Measurements from ENCODE around the gene COL6A2.
"Not testable (repeated sequence)": the region's sequence is repeated elsewhere in the genome, so short reads cannot be mapped to it uniquely, and the experiment has no call there.

The COL6A2 gene

GRCh38 chr21:46156678-46157077 is 58.8 kb downstream of the COL6A2 start:
- no peak for DNase-seq (ENCODE audit: low read depth in 3 of 3)

DNA sequence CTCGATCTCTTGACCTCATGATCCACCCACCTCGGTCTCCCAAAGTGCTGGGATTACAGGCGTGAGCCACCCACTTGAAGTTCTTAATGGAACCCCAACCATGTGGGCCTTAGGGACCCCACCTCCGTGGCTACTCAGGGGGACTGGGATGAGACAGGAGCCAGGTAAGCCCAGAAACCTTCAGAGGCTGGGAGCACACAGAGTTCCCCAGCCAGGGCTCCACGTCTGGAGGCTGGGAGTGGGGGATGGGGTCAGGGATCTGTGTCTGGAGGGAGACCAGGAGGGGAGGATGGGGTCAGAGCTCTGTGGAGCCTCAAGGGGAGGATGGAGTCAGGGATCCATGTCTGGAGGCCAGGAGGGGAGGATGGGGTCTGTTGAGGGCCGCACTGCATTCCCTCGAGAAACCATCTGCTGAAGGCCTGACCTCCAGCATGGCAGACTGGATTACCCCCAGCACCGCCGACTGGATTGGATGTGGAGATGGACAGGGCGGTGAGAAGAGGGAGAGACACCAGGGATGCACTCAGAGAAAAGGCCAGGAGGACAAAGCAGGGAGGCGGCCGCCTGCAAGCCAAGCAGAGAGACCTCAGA is 59.6 kb downstream of the COL6A2 start:
- DNase-seq (ENCODE audit: low read depth in 3 of 3): no peak

- DNase-seq (ENCODE audit: low read depth in 3 of 3): no peak
These were observed 60.1 kb downstream of the COL6A2 start for GRCh38 chr21:46157987-46158451.

DNA sequence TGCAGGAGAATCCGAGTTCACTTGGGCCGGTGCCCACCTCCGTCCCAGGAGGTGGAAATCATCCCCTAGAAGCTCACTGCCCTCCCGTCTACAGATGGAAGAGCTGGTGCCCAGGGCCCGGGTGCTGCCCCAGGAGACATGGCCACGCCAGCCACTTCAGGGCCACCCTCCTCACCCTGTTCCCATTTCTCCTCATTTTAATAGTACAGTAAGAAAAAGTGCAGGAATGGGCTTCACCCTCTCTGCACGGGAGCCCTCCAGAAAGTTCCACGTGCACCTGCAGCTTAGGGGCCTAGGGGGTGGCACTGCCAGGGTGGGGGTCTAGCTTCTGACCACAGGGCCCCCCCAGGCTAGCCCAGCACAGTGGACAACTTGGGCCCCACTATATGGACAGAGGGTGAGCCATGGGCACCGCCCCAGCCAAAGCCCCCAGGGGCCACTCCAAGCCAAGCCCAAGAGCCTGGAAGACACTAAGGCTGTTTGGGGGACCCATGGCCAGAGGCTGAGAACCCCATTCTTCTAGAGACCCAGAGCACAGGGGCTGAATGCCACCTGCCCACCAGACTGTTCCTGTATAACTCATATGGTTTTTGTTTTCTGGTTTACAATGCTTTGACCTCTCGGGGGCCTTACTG is 60.9 kb downstream of the COL6A2 start:
- DNase-seq (ENCODE audit: low read depth in 3 of 3): no peak

- DNase-seq (ENCODE audit: low read depth in 3 of 3): no peak
These were observed 61.5 kb downstream of the COL6A2 start for GRCh38 chr21:46159390-46159789.

GRCh38 chr21:46159841-46160656 is 62.1 kb downstream of the COL6A2 start:
- no peak for DNase-seq (ENCODE audit: low read depth in 3 of 3)

GRCh38 chr21:46160657-46160906 is 62.7 kb downstream of the COL6A2 start:
- no peak for DNase-seq (ENCODE audit: low read depth in 3 of 3)

- DNase-seq (ENCODE audit: low read depth in 3 of 3): no peak
These were observed 63.2 kb downstream of the COL6A2 start for GRCh38 chr21:46160907-46161632.

DNA sequence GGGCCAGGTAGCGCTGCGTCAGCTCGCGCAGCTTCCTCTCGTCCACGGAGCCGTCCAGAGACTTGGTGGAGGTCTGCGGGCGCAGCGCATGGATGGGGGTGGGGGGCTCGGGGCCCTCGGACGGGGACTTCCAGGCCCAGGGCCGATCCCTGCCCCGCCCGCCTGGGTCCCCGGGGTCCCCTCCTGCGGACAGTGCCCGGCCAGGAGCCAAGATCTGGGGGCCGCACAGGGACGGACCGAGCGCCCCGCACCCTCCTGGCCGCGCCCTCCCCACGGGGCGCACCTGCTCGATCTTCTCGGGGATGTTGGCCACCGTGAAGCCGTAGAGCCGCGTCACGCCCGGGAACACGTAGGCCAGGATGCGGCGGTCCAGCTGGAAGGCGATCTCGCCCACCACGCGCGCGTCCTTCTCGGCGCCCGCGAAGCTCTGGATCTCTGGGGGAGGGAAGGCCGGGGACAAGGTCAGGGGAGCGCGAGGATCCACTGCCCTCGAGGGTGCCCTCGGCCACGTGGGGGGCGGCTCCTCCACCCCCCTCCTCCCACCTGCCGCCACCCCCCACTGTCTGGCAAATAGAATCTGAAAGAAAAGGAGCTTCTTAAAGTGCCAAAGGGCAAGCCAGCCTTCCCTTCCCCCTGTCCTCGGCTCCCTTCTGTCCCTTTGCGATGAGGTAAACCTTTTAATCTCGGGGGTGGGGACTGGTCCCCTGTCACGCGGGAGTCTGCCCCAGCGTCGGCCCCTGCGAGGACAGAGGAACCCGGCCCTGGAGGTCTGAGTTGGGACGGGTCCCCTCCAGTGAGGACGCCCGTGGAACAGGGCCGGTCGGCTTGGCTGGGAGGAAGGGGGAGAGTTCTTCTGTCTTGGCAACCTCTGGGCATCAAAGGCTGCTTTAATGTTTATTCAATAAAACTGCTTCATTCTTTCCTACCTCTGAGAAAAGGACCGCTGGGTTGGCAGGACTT is 64.0 kb downstream of the COL6A2 start:
- no peak for DNase-seq (ENCODE audit: low read depth in 3 of 3)

DNA sequence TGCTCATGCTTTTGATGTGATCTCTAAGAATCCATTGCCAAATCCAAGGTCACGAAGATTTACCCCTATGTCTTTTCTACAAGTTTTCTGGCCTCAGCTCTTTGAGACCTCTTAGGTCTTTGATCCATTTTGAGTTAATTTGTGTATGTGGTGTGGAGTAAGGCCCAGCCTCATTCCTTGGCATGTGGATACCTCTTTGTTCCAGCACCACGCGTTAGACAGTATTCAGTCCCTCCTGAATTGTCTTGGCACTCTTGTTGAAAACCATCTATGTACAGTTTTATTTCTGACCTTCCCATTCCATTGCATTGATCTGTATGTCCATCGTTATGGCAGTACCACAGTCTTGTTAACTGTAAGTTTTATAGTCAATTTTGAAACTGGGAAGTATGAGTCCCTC is 65.5 kb downstream of the COL6A2 start:
- DNase-seq (ENCODE audit: low read depth in 3 of 3): no peak

DNA sequence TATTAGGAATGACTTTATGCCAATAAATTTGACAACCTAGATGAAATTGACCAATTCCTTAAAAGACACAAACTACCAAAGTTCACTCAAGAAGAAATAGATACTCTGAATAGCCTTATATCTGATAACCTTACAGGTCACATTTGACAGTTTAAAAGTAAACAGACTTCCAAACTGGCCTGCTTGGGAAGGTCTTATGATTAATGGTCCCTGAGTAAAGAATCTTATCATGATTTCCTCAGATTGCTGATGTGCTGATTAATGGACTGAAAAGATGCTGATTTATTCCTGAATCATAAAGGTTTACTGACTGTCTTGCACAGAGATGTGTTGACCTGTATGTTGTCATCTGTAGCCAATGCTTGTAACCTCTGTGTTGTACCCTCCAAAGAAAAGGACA is 67.2 kb downstream of the COL6A2 start:
- no peak for DNase-seq (ENCODE audit: low read depth in 3 of 3)

- DNase-seq (ENCODE audit: low read depth in 3 of 3): no peak
These were observed 70.3 kb downstream of the COL6A2 start for GRCh38 chr21:46168238-46168637.

DNA sequence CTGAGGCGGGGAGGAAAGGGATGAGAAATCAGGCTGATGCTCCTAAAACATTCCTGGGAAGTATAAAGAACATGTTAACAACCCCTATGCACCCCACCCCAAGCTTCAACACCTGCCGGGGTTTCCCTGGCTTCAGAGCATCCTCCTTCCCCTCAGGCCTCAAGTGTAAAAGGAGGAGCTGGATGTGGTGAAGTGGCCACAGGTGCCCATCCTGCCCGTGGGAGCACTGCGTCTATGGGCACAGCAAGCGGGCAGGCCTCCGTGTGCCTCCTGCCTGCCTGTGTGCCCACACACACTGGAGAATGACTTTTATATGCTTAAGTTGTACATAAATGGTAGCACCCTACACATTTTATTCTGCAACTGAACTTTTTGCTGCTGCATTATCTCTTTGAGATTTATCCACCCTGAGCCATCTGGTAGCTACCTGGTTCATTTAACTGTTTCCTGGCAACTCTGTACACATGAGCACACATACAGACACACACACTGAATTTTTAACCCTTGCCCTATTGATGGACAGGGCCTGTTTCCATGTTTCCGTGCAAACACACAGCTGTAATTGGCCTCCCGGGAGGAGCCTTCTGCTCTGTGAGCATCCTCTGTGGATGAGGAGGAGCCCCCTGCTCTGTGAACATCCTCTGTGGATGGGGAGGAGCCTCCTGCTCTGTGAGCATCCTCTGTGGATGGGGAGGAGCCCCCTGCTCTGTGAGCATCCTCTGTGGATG is 70.9 kb downstream of the COL6A2 start:
- no peak for DNase-seq (ENCODE audit: low read depth in 3 of 3)

DNA sequence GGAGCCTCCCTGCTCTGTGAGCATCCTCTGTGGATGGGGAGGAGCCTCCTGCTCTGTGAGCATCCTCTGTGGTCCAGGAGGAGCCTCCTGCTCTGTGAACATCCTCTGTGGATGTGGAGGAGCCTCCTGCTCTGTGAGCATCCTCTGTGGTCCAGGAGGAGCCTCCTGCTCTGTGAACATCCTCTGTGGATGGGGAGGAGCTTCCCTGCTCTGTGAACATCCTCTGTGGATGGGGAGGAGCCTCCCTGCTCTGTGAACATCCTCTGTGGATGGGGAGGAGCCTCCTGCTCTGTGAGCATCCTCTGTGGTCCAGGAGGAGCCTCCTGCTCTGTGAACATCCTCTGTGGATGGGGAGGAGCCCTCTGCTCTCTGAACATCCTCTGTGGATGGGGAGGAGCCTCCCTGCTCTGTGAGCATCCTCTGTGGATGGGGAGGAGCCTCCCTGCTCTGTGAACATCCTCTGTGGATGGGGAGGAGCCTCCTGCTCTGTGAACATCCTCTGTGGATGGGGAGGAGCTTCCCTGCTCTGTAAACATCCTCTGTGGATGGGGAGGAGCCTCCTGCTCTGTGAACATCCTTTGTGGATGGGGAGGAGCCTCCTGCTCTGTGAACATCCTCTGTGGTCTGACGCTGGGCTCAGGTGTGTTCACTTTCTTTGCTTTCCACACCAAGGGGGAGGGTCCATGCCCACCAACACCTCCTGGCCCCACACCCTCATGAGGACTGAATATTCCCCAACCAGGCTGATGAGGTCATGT is 72.7 kb downstream of the COL6A2 start:
- DNase-seq (ENCODE audit: low read depth in 3 of 3): not testable (repeated sequence)

DNA sequence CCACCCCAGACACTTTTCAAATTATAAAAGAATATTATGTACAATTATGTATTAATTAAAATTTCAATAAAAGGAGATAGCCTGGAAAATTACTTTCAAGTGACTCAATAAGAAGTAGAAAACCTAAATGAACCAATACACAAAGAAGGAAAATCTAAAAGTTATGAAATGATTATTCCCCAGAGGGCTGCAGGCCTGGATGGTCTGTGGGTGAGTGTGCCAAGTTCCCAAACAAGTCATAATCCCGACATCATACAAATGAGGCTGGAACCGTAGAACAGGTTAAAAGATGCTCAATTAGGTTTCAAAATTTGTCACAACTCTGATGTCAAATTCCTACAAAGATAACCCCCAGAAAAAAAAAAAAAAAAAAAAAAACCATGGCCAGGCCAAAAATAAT is 73.7 kb downstream of the COL6A2 start:
- no peak for DNase-seq (ENCODE audit: low read depth in 3 of 3)

DNA sequence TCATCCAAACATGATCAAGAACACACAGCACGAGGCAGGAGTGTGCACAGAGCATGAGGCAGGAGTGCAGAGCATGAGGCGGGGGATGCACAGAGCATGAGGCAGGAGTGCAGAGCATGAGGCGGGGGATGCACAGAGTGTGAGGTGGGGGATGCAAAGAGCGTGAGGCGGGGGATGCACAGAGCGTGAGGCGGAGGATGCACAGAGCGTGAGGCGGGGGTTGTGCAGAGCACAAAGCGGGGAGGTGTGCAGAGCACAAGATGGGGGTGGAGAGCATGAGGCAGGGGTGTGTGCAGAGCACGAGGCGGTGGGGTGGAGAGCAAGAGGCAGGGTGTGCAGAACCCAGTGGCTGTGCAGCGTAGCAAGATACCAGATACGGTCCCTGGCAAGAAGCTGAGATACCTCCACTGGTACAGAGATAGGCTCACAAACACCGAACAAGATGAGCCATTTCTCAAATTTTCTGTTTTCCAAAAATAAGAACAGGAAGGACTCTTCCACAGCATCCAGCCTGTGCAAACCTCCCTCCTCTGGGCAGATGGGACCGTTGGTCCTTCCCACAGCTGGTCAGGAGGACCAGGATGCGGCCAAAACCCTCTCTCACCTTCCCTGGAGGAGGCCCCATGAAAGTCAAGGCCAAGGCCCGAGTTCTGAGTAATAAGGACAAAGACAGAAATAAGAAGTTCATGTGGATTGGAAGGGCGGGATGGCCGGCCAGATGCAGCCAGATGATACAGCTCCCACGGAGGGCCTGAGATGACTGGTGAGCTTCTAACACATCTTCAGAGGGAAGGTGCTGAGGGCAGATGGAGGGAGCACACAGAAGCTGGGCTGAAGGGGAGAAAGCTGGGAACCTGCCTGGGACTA is 74.3 kb downstream of the COL6A2 start:
- DNase-seq (ENCODE audit: low read depth in 3 of 3): no peak

DNA sequence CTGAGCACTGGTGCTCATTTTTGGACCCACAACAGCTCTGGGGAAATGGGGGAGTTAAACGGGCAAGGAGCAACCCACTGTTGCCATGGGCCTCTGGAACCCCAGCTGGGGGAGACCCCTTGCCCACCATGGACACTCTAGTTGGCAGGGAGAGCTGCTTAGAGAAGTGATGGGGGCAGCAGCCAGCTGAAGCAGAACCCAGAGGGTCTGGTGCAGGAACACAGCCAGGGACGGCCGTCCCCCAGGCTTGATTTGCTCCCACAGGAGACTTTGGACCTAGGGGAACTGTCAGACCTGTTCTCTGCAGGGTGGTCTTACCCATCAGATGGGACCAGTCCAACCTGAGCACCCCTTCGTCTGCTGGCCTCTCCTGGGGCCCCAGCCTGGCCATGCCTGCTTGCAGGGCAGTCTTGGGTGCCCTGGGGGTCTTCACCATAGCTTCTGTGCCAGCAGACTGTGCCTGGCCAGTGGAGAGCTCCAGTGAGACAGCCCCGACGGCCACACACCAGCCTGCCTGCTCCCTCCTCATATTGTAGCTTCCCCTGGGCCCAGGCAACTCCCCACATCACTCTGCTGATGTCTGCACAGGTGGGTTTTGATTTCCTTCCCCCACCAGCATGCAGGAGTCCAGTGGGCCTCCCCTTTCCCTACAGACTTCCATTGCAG is 75.1 kb downstream of the COL6A2 start:
- DNase-seq (ENCODE audit: low read depth in 3 of 3): no peak

DNA sequence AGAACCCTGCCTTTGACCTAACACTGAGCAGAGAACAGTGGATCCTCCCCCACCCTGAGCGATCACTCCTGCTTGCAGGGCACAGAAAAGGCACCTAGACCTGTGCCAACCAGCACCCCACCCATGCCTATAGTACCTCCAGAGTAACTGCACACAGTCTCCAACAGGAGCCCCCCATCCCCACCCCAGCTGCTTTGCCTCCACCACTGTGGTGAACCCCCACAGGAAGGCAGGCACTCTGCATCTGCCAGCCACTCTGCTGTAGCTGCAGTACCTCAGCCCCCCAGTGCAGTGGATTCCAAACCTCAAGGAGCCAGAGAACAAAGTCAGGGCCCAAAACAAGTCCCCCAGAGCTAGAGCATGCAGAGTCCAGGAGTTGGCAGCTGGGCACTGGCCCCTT is 75.7 kb downstream of the COL6A2 start:
- no peak for DNase-seq (ENCODE audit: low read depth in 3 of 3)
